B cell (primary cell): ENCODE data around the gene YAP1. TPM values are rescaled to one million over a fixed set of nuclear protein-coding genes. Genes with fewer than 3 reads are reported as not detected.

ENCODE experiments used
- ATAC-seq: fragments of 200-7000 bp; cut with Tn5 transposase; one replicate; pipeline ENCODE4 v1.10.0; 2021; ENCODE audit warnings: low read depth, mild to moderate bottlenecking, moderate number of reproducible peaks, moderate library complexity
- CTCF ChIA-PET: fragments of 350-600 bp; sonication (Branson Sonifier 250); formaldehyde crosslinking; loops from one replicate; lab custom pipeline; 2021; ENCODE audit warnings: antibody characterized with exemption, inconsistent platforms; lab: Charles Lee
- POLR2A ChIA-PET: fragments of 350-600 bp; sonication (Branson Sonifier 250); formaldehyde crosslinking; loops from one replicate; lab custom pipeline; 2021; ENCODE audit warnings: antibody characterized with exemption; lab: Charles Lee
- DNase-seq: peaks from one replicate; pipeline ENCODE4 v3.0.0; 2013
- H2AFZ ChIP-seq: 2 replicates; pipeline ENCODE4 v1.6.1; 2012; ENCODE audit warnings: mild to moderate bottlenecking, low read depth, low read length; ENCODE audit not compliant: insufficient read depth, poor library complexity, severe bottlenecking
- H3K27ac ChIP-seq, 2 donors: 1 replicate in 1 of 2; 2 replicates in 1 of 2; pipeline ENCODE4 v1.5.1; 2012 to 2013; ENCODE audit warnings: low read length in 2 of 2, mild to moderate bottlenecking in 2 of 2, moderate library complexity in 1 of 2
- H3K27me3 ChIP-seq, 4 experiments: fragments of 200-600 bp in 1 of 4; sonication (generic) in 1 of 4; replicated peaks in 1 of 4; 1 replicate in 2 of 4; 2 replicates in 2 of 4; pipeline versions ENCODE4 v1.6.1 to v1.7.0; 2013 to 2016; ENCODE audit warnings: low read length in 3 of 4, mild to moderate bottlenecking in 2 of 4, mixed read lengths in 1 of 4, moderate library complexity in 1 of 4; ENCODE audit not compliant: insufficient read depth in 4 of 4, control insufficient read depth in 3 of 4; ENCODE audit errors: control extremely low read depth in 1 of 4
- H3K36me3 ChIP-seq, 2 experiments: replicated peaks in 1 of 2; 1 replicate in 1 of 2; 2 replicates in 1 of 2; pipeline versions ENCODE4 v1.6.1 to v1.7.1; 2013; ENCODE audit warnings: low read length in 1 of 2; ENCODE audit not compliant: insufficient read depth in 2 of 2, control insufficient read depth in 1 of 2; ENCODE audit errors: control extremely low read depth in 1 of 2, extremely low read depth in 1 of 2
- H3K4me1 ChIP-seq, 2 donors: fragments of 200-600 bp in 1 of 2; sonication (generic) in 1 of 2; 1 replicate in 1 of 2; 2 replicates in 1 of 2; pipeline versions ENCODE4 v1.5.1 to v1.6.1; 2013 to 2017; ENCODE audit warnings: low read length in 2 of 2; ENCODE audit not compliant: control insufficient read depth in 2 of 2, insufficient read depth in 2 of 2
- H3K4me2 ChIP-seq: replicated peaks from 2 replicates; pipeline ENCODE3; 2012; ENCODE audit warnings: mild to moderate bottlenecking, low read depth, low read length; ENCODE audit not compliant: poor library complexity, severe bottlenecking
- H3K4me3 ChIP-seq, 5 experiments: fragments of 200-600 bp in 1 of 5; sonication (generic) in 1 of 5; 1 replicate in 3 of 5; 2 replicates in 2 of 5; pipeline versions ENCODE4 v1.5.1 to v1.7.0; 2011 to 2016; ENCODE audit warnings: low read length in 4 of 5, mild to moderate bottlenecking in 4 of 5, low read depth in 2 of 5, control low read depth in 1 of 5, moderate library complexity in 1 of 5; ENCODE audit not compliant: insufficient read depth in 1 of 5; ENCODE audit errors: control extremely low read depth in 1 of 5, extremely low read depth in 1 of 5
- H3K79me2 ChIP-seq: fragments of 200-600 bp; sonication (generic); one replicate; pipeline ENCODE4 v1.6.0; 2016; ENCODE audit warnings: low read length; ENCODE audit not compliant: control insufficient read depth, insufficient read depth
- H3K9ac ChIP-seq: fragments of 200-600 bp; sonication (generic); 2 replicates; pipeline ENCODE4 v1.6.1; 2017; ENCODE audit warnings: mild to moderate bottlenecking, low read length, moderate library complexity
- H3K9me3 ChIP-seq, 3 donors: one replicate each; pipeline versions ENCODE4 v1.6.1 to v1.7.1; 2013; ENCODE audit warnings: low read length in 2 of 3; ENCODE audit not compliant: control insufficient read depth in 2 of 3, insufficient read depth in 1 of 3; ENCODE audit errors: control extremely low read depth in 1 of 3
- H4K20me1 ChIP-seq: 2 replicates; pipeline ENCODE4 v1.6.0; 2012; ENCODE audit warnings: mild to moderate bottlenecking, low read length; ENCODE audit not compliant: insufficient read depth, control insufficient read depth, poor library complexity, severe bottlenecking
- H3K27ac Mint-ChIP-seq: one replicate; pipeline ENCODE4 v1.8.0; 2021; ENCODE audit warnings: mixed read lengths
- H3K27me3 Mint-ChIP-seq: one replicate; pipeline ENCODE4 v1.8.0; 2021; ENCODE audit warnings: mixed read lengths
- H3K4me1 Mint-ChIP-seq: one replicate; pipeline ENCODE4 v1.8.0; 2021; ENCODE audit warnings: mixed read lengths
- H3K4me3 Mint-ChIP-seq: one replicate; pipeline ENCODE4 v1.8.0; 2021; ENCODE audit warnings: mixed read lengths
- H3K9me3 Mint-ChIP-seq: one replicate; pipeline ENCODE4 v1.8.0; 2022; ENCODE audit warnings: mixed read lengths; ENCODE audit not compliant: insufficient read depth
- CTCF ChIP-seq: fragments of 200-600 bp; IDR thresholded peaks from one replicate; pipeline ENCODE4 v1.8.0; 2022; ENCODE audit warnings: antibody characterized with exemption, mild to moderate bottlenecking
- EZH2 ChIP-seq: IDR thresholded peaks from 2 replicates; pipeline ENCODE4 v1.6.1; 2012; ENCODE audit warnings: borderline replicate concordance, low read depth, mild to moderate bottlenecking, moderate library complexity, low read length; ENCODE audit not compliant: insufficient read depth, poor library complexity, severe bottlenecking
- WGBS: methylation state at CpG from one replicate; pipeline ENCODE4 v1.1.5; 2013; ENCODE audit warnings: missing lambda C conversion rate; ENCODE audit not compliant: insufficient coverage; 5-methylcytosine and 5-hydroxymethylcytosine counted together
- intact Hi-C: fragments of 100-400 bp; cut with micrococcal nuclease; formaldehyde crosslinking; loops from one replicate; pipeline ENCODE4 v1.10.0; 2022
- polyA plus RNA-seq: library from polyadenylated mRNA; depleted of rRNA; stranded (reverse); fragments of >200 nt; gene quantifications from 2 replicates; pipeline ENCODE4 v1.2.3, GENCODE V29; 2012
- total RNA-seq, 2 donors: library from RNA; stranded (reverse); fragments of 120-200 nt in 1 of 2; gene quantifications; 1 replicate in 1 of 2; 2 replicates in 1 of 2; pipeline versions ENCODE4 v1.2.3 to v1.2.4, GENCODE V29; 2013 to 2022

YAP1 gene
- total and polyA plus RNA-seq, 2 donors (not counting 1 experiment from before 2014, with no cell fraction given): not detected

- Mint-ChIP-seq H3K9me3 (no peaks in the 10 kb centered on the region), H3K4me3 (no peak overlapping the region), H3K4me1 (no peaks in the 10 kb centered on the region), H3K27ac (no peak overlapping the region), H3K27me3 (peaks cover 31% of the 10 kb centered on the region)
- Histone ChIP-seq H3K4me3 (no peak overlapping the region), H3K9ac (no peak overlapping the region), H3K27me3 (peaks cover 0 to 4% (median 0%) of the 10 kb centered on the region in 4 experiments), H3K4me2 (no peak overlapping the region), H3K79me2 (no peaks in the 10 kb centered on the region), H2AFZ (no peak overlapping the region), H3K4me1 (no peaks in the 10 kb centered on the region), H4K20me1 (no peaks in the 10 kb centered on the region), H3K9me3 (no peaks in the 10 kb centered on the region), H3K36me3 (no peaks in the 10 kb centered on the region), H3K27ac (no peak overlapping the region)
- POLR2A ChIA-PET: no interaction called here
- TF ChIP-seq EZH2 (no peak), CTCF (no peak)
- DNase-seq: no peak
- intact Hi-C loops: no loop called here
- ATAC-seq: no peak
- CTCF ChIA-PET: no interaction called here
These were observed 37.8 kb downstream of the YAP1 start for GRCh38 chr11:102148059-102148458.

- Mint-ChIP-seq H3K4me3 (no peak overlapping the region), H3K27ac (no peak overlapping the region), H3K4me1 (no peaks in the 10 kb centered on the region), H3K9me3 (no peaks in the 10 kb centered on the region), H3K27me3 (peaks cover 33% of the 10 kb centered on the region)
- DNase-seq: no peak
- WGBS: 83% methylated on average over 5 of the region's 6 CpGs
- intact Hi-C loops: no loop called here
- CTCF ChIA-PET: no interaction called here
- H3K9me3 ChIP-seq: no peaks in the 10 kb centered on the region
- no peak overlapping the region for H3K9ac ChIP-seq
- no peaks in the 10 kb centered on the region for H3K79me2 ChIP-seq
- H3K4me1 ChIP-seq: no peaks in the 10 kb centered on the region
- TF ChIP-seq EZH2 (no peak), CTCF (no peak)
- ATAC-seq: no peak
- POLR2A ChIA-PET: no interaction called here
- H3K27ac ChIP-seq: no peak overlapping the region
- H3K27me3 ChIP-seq: no peaks in the 10 kb centered on the region
- H3K4me2 ChIP-seq: no peak overlapping the region
- no peak overlapping the region for H2AFZ ChIP-seq
- no peaks in the 10 kb centered on the region for H4K20me1 ChIP-seq
- H3K4me3 ChIP-seq: no peak overlapping the region
- no peaks in the 10 kb centered on the region for H3K36me3 ChIP-seq
These were observed 41.7 kb downstream of the YAP1 start for GRCh38 chr11:102151784-102152525.
